ENCODE results near the gene AP4B1.

DNA sequence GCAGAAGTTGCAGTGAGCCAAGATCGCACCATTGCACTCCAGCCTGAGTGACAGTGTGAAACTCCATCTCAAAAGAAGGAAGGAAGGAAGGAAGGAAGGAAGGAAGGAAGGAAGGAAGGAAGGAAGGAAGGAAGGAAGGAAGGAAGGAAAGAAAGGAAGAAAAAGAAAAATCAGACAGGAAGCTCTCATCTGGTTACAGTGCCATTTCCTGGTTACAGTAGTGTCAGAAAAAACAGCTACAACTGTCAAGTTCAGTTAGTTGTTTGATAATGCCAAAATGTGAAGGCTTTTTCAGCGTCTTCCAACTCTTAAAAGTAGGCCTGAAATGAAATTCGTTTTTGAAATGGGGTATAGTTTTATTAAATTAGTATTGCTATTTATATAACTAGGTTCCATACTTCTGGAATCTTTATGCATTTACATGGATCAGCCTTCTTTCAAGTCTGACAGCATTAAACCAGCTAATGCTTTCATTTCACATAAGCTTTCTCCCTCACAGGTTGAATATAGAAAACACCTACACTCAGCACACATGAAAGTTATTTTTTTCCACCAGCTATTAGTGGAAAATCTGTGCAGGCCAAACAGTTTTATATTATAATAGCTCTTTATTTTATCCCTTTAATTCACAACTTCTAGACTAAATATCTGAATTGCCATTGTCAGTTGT lies 54.3 kb downstream of the AP4B1 start:
- TF ChIP-seq, protein P1, sequence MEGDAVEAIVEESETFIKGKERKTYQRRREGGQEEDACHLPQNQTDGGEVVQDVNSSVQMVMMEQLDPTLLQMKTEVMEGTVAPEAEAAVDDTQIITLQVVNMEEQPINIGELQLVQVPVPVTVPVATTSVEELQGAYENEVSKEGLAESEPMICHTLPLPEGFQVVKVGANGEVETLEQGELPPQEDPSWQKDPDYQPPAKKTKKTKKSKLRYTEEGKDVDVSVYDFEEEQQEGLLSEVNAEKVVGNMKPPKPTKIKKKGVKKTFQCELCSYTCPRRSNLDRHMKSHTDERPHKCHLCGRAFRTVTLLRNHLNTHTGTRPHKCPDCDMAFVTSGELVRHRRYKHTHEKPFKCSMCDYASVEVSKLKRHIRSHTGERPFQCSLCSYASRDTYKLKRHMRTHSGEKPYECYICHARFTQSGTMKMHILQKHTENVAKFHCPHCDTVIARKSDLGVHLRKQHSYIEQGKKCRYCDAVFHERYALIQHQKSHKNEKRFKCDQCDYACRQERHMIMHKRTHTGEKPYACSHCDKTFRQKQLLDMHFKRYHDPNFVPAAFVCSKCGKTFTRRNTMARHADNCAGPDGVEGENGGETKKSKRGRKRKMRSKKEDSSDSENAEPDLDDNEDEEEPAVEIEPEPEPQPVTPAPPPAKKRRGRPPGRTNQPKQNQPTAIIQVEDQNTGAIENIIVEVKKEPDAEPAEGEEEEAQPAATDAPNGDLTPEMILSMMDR (IDR thresholded peaks at IDR 0.05) = no peak
- TF ChIP-seq POLR2A (IDR thresholded peaks at IDR 0.05) = no peak

Data from lower leg skin (tissue), 3 donors.